Mammary epithelial cell (primary cell): ENCODE data around the gene FMNL3.

Experiments
- CTCF ChIP-seq, 2 donors: IDR thresholded peaks in 1 of 2; conservative IDR thresholded peaks in 1 of 2; 2 replicates each; pipeline ENCODE4 v1.5.1; 2011 to 2012; ENCODE audit warnings: inconsistent platforms in 2 of 2, low read length in 2 of 2, mild to moderate bottlenecking in 2 of 2, control low read depth in 1 of 2, low read depth in 1 of 2; ENCODE audit not compliant: insufficient read depth in 1 of 2; ENCODE audit errors: extremely low read depth in 1 of 2
- EZH2 ChIP-seq: IDR thresholded peaks from 2 replicates; pipeline ENCODE4 v1.6.1; 2012; ENCODE audit warnings: low read length, inconsistent platforms, borderline replicate concordance

- TF ChIP-seq EZH2 (no peak), CTCF (conservative IDR thresholded peaks at IDR 0.05 in 1 of 2, IDR thresholded peaks at IDR 0.05 in 1 of 2; ENCODE audit: extremely low read depth in 1 of 2, insufficient read depth in 1 of 2, low read depth in 1 of 2, low read length in 2 of 2) (no peak)
Measured at GRCh38 chr12:49687941-49688340, 19.3 kb downstream of the FMNL3 start.
